ENCODE data around the gene FIGN.

DNA sequence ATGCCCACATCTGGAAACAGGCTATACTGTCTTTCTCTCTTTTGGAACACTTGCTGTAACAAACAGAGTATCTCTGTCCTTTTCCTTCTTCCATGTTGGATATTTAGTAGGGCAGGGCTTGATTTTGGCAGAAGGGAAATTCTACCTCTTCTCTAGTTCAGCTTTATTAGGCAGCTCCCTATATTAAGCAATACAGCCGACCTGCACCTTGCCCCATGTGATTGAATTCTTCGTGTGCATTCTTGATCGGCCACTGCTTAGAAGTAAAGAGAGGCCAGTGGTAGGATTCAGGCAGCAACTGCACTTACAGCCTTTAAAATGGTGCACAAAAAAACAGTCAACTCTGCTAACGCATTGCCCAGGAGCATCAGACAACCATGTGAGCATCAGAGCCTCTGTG lies 31.3 kb upstream of the FIGN start:
- TF ChIP-seq, protein P1, sequence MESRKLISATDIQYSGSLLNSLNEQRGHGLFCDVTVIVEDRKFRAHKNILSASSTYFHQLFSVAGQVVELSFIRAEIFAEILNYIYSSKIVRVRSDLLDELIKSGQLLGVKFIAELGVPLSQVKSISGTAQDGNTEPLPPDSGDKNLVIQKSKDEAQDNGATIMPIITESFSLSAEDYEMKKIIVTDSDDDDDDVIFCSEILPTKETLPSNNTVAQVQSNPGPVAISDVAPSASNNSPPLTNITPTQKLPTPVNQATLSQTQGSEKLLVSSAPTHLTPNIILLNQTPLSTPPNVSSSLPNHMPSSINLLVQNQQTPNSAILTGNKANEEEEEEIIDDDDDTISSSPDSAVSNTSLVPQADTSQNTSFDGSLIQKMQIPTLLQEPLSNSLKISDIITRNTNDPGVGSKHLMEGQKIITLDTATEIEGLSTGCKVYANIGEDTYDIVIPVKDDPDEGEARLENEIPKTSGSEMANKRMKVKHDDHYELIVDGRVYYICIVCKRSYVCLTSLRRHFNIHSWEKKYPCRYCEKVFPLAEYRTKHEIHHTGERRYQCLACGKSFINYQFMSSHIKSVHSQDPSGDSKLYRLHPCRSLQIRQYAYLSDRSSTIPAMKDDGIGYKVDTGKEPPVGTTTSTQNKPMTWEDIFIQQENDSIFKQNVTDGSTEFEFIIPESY (IDR thresholded peaks at IDR 0.05) = no peak
- no peak for TF ChIP-seq EP300 (IDR thresholded peaks at IDR 0.05; ENCODE audit: borderline replicate concordance in 1 of 2, control insufficient read depth in 1 of 2, low read depth in 2 of 2, low read length in 2 of 2)
- TF ChIP-seq, protein P2, sequence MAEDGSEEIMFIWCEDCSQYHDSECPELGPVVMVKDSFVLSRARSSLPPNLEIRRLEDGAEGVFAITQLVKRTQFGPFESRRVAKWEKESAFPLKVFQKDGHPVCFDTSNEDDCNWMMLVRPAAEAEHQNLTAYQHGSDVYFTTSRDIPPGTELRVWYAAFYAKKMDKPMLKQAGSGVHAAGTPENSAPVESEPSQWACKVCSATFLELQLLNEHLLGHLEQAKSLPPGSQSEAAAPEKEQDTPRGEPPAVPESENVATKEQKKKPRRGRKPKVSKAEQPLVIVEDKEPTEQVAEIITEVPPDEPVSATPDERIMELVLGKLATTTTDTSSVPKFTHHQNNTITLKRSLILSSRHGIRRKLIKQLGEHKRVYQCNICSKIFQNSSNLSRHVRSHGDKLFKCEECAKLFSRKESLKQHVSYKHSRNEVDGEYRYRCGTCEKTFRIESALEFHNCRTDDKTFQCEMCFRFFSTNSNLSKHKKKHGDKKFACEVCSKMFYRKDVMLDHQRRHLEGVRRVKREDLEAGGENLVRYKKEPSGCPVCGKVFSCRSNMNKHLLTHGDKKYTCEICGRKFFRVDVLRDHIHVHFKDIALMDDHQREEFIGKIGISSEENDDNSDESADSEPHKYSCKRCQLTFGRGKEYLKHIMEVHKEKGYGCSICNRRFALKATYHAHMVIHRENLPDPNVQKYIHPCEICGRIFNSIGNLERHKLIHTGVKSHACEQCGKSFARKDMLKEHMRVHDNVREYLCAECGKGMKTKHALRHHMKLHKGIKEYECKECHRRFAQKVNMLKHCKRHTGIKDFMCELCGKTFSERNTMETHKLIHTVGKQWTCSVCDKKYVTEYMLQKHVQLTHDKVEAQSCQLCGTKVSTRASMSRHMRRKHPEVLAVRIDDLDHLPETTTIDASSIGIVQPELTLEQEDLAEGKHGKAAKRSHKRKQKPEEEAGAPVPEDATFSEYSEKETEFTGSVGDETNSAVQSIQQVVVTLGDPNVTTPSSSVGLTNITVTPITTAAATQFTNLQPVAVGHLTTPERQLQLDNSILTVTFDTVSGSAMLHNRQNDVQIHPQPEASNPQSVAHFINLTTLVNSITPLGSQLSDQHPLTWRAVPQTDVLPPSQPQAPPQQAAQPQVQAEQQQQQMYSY (CRISPR knock-in tag; IDR thresholded peaks at IDR 0.05) = no peak
- TF ChIP-seq, protein P3, sequence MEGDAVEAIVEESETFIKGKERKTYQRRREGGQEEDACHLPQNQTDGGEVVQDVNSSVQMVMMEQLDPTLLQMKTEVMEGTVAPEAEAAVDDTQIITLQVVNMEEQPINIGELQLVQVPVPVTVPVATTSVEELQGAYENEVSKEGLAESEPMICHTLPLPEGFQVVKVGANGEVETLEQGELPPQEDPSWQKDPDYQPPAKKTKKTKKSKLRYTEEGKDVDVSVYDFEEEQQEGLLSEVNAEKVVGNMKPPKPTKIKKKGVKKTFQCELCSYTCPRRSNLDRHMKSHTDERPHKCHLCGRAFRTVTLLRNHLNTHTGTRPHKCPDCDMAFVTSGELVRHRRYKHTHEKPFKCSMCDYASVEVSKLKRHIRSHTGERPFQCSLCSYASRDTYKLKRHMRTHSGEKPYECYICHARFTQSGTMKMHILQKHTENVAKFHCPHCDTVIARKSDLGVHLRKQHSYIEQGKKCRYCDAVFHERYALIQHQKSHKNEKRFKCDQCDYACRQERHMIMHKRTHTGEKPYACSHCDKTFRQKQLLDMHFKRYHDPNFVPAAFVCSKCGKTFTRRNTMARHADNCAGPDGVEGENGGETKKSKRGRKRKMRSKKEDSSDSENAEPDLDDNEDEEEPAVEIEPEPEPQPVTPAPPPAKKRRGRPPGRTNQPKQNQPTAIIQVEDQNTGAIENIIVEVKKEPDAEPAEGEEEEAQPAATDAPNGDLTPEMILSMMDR (IDR thresholded peaks at IDR 0.05 in 2 of 3, conservative IDR thresholded peaks at IDR 0.05 in 1 of 3; ENCODE audit: control insufficient read depth in 2 of 3, extremely low read depth in 1 of 3, insufficient read depth in 1 of 3, low read depth in 3 of 3, low read length in 3 of 3) = no peak
- TF ChIP-seq CREB1 (IDR thresholded peaks at IDR 0.05; ENCODE audit: low read depth) = no peak
- no peak for TF ChIP-seq POLR2A (IDR thresholded peaks at IDR 0.05; ENCODE audit: low read depth, low read length)
- TF ChIP-seq SMARCA5 (IDR thresholded peaks at IDR 0.05) = no peak
- TF ChIP-seq NFYB (IDR thresholded peaks at IDR 0.05; ENCODE audit: insufficient read depth, low read depth, low read length) = no peak
